Measurements from ENCODE around the gene LHX3.

The LHX3 gene

DNA sequence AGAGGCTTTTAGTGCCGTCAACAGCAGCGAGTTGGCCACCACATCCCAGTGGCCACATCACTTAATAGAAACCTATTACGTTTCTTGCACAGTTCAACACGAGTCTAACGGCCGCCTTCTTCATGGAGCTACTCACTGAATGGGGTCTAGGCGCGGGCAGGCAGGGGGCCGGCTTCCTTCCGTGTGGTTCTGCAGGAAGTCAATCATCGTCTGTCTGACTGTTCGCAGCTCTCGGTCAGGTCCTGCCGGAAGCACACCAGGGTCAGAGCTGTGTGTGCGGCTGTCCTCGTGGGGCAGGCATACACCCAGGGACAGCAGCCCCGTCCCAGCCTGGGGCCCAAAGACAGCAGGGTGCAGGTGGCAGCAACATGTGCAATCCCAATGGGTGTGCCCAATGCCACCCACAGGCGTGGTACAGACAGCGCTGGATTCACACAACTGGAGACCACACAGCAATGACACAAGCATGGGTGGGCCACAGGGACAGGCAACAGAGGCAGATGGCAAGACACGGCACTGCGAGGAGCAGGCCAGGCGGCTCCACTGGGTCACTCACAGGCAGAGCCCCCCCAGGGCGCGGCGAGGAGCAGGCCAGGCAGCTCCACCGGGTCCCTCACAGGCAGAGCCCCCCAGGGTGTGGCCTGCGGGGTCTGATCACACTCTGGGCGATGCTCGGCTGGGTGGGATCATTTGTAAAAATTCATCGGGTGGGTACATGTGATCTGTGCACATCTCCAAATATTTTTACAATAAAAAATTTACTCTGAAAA is 19.1 kb upstream of the LHX3 start:
- TF ChIP-seq, protein P1, sequence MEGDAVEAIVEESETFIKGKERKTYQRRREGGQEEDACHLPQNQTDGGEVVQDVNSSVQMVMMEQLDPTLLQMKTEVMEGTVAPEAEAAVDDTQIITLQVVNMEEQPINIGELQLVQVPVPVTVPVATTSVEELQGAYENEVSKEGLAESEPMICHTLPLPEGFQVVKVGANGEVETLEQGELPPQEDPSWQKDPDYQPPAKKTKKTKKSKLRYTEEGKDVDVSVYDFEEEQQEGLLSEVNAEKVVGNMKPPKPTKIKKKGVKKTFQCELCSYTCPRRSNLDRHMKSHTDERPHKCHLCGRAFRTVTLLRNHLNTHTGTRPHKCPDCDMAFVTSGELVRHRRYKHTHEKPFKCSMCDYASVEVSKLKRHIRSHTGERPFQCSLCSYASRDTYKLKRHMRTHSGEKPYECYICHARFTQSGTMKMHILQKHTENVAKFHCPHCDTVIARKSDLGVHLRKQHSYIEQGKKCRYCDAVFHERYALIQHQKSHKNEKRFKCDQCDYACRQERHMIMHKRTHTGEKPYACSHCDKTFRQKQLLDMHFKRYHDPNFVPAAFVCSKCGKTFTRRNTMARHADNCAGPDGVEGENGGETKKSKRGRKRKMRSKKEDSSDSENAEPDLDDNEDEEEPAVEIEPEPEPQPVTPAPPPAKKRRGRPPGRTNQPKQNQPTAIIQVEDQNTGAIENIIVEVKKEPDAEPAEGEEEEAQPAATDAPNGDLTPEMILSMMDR (IDR thresholded peaks at IDR 0.05), result no peak
- peaks cover 21 to 25% of the 10 kb centered on the region in 2 experiments for H3K4me1 ChIP-seq (ENCODE audit: control insufficient read depth in 1 of 2, insufficient read depth in 1 of 2, low read depth in 1 of 2, low read length in 1 of 2)
- H3K4me3 ChIP-seq (ENCODE audit: low read depth in 1 of 2, low read length in 1 of 2), result no peak overlapping the region
- H3K27ac ChIP-seq, result no peak overlapping the region
- H3K27me3 ChIP-seq, result no peaks in the 10 kb centered on the region
- peaks cover 25% of the 10 kb centered on the region for H3K36me3 ChIP-seq
- H3K9me3 ChIP-seq, result no peaks in the 10 kb centered on the region

DNA sequence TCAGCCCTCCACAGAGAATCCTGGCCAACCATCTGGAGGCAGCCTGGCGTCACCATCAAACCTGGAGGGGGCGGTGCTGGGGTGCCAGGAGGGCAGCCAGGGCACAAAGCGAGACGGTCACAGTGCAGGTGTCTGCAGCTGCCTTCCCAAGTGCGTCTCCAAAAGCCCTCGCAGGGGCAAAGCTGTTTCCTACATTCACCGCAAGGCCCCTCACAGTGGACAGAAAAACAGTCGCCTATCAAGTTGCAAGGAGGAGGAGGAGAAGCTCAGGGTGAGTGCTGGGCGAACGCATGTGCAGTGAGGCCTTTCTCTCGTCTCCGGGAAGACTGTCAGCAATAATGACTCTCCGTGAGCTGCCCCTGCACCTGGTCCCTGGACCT is 18.0 kb upstream of the LHX3 start:
- no peaks in the 10 kb centered on the region for H3K9me3 ChIP-seq
- H3K36me3 ChIP-seq, result peaks cover 36% of the 10 kb centered on the region
- H3K27me3 ChIP-seq, result no peaks in the 10 kb centered on the region
- no peak overlapping the region for H3K27ac ChIP-seq
- no peak overlapping the region for H3K4me3 ChIP-seq (ENCODE audit: low read depth in 1 of 2, low read length in 1 of 2)
- H3K4me1 ChIP-seq (ENCODE audit: control insufficient read depth in 1 of 2, insufficient read depth in 1 of 2, low read depth in 1 of 2, low read length in 1 of 2), result peaks cover 21 to 25% of the 10 kb centered on the region in 2 experiments
- TF ChIP-seq, protein P1 (IDR thresholded peaks at IDR 0.05), result no peak

DNA sequence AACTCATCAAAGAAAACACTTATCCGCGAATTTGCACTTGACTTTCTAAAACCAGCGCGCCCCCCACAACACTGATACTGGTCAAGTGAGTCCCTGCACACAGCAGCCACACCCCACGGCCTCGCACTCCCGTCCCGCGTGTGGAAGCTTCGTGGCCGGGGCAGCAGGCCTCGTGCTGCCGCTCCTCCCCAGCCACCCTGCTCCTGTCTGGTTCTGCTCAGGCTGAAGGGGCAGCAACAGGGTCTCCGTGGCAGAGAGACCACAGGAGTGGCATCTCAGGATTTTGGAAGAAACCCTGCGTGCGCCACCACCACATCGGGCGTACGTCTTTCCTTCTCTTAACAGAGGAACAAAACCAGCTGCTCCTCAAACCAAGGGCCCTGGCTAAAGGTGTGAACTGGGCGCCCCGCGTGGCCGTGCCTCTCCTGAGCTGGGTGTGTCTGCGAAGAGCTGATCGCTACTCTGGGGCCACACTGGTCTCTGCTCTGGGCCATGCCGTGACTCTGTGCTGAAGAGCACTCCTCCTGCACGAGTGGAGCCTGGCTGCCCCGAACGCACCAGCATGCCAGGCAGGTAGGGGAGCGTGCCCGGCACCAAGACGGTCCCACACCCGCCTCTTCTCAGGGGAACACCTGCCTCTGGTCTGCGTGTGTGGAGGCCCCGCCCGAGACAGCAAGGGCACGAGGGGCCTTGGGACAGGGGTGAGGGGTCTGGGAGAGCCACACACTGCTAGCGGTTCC is 17.4 kb upstream of the LHX3 start:
- Histone ChIP-seq H3K36me3 (peaks cover 41% of the 10 kb centered on the region), H3K9me3 (no peaks in the 10 kb centered on the region), H3K27ac (no peak overlapping the region), H3K4me3 (ENCODE audit: low read depth in 1 of 2, low read length in 1 of 2) (no peak overlapping the region), H3K27me3 (no peaks in the 10 kb centered on the region), H3K4me1 (ENCODE audit: control insufficient read depth in 1 of 2, insufficient read depth in 1 of 2, low read depth in 1 of 2, low read length in 1 of 2) (peaks cover 21 to 25% of the 10 kb centered on the region in 2 experiments)
- TF ChIP-seq, protein P1 (IDR thresholded peaks at IDR 0.05), result no peak

DNA sequence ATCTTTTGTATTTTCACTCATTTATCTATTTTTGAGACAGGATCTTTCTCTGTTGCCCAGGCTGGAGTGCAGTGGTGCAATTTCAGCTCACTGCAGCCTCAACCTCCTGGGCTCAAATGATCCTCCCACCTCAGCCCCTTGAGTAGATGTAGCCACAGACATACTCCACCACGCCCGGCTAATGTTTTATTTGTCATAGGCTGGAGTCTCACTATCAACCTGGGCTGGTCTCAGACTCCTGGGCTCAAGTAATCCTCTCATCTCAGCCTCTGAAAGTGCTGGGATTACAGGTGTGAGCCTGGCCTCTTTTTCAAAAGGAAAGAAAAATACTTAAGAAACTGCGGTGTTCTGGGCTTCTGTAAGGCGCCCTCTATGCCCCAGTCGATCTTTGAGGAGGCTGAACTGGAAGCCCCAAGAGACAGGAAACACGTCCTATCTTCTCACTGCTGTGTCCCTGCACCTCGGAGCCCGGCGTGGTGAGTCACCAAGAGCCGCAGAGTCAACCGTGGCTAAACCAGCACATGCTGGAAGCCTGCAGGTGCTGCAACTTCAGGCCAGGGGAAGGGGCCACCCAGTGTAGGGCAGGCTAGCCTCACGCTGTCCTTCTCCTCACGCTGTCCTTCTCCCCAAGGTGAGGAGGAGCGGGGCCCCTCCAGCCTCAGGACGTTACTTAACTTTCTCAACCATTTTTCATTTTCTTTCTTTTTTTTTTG is 15.2 kb upstream of the LHX3 start:
- Histone ChIP-seq H3K27me3 (no peaks in the 10 kb centered on the region), H3K4me1 (ENCODE audit: control insufficient read depth in 1 of 2, insufficient read depth in 1 of 2, low read depth in 1 of 2, low read length in 1 of 2) (peaks cover 12 to 14% of the 10 kb centered on the region in 2 experiments), H3K4me3 (ENCODE audit: low read depth in 1 of 2, low read length in 1 of 2) (no peak overlapping the region), H3K9me3 (no peaks in the 10 kb centered on the region), H3K27ac (no peak overlapping the region), H3K36me3 (peaks cover 50% of the 10 kb centered on the region)
- TF ChIP-seq, protein P1 (IDR thresholded peaks at IDR 0.05), result no peak

DNA sequence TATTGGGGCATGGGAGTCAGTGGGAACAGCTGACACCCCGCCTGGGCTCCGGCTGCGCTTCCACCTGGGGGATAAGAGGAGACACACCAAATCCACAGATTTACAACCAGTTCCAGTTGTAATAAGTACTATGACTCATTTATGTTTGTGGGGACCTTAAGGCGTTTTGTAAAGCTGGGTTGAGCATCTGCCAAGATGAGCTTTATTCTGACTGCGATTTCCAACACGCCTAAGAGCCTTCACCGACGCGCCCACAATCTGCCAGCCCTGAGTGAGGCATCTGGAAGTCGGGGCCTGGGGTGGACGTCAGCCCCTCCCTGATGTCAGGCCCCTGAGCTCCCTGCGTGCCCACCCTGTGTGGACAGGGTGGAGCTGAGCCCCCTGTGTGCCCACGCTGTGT is 14.3 kb upstream of the LHX3 start:
- Histone ChIP-seq H3K27ac (no peak overlapping the region), H3K36me3 (peaks cover 57% of the 10 kb centered on the region), H3K27me3 (no peaks in the 10 kb centered on the region), H3K9me3 (no peaks in the 10 kb centered on the region), H3K4me1 (ENCODE audit: control insufficient read depth in 1 of 2, insufficient read depth in 1 of 2, low read depth in 1 of 2, low read length in 1 of 2) (peaks cover 3 to 5% of the 10 kb centered on the region in 2 experiments), H3K4me3 (ENCODE audit: low read depth in 1 of 2, low read length in 1 of 2) (no peak overlapping the region)
- TF ChIP-seq, protein P1 (IDR thresholded peaks at IDR 0.05), result no peak

Data from neutrophil (primary cell).